GM21367 (cell line): ENCODE results near the gene IFFO2.
"Not testable (repeated sequence)": the region's sequence is repeated elsewhere in the genome, so short reads cannot be mapped to it uniquely, and the experiment has no call there.

ENCODE experiments used
- ATAC-seq: cut with Tn5 transposase; IDR thresholded peaks from one replicate; pipeline ENCODE4 v1.9.1; 2021; ENCODE audit not compliant: unreplicated experiment

Gene IFFO2

GRCh38 chr1:18900303-18900841, 56.1 kb downstream of the IFFO2 start:
- no peak for ATAC-seq

- ATAC-seq, result no peak
These were observed 57.0 kb downstream of the IFFO2 start for GRCh38 chr1:18899363-18900049.

- ATAC-seq, result no peak
These were observed 57.9 kb downstream of the IFFO2 start for GRCh38 chr1:18898567-18898966.

GRCh38 chr1:18895317-18895716, 61.2 kb downstream of the IFFO2 start:
- ATAC-seq, result no peak

GRCh38 chr1:18893120-18893519, 63.4 kb downstream of the IFFO2 start:
- no peak for ATAC-seq

- ATAC-seq, result not testable (repeated sequence)
These were observed 64.6 kb downstream of the IFFO2 start for GRCh38 chr1:18891858-18892257.

GRCh38 chr1:18891426-18891780, 65.1 kb downstream of the IFFO2 start:
- no peak for ATAC-seq

- ATAC-seq, result no peak
These were observed 65.6 kb downstream of the IFFO2 start for GRCh38 chr1:18890706-18891425.

GRCh38 chr1:18886003-18886335, 70.5 kb downstream of the IFFO2 start:
- no peak for ATAC-seq

- ATAC-seq, result no peak
These were observed 71.0 kb downstream of the IFFO2 start for GRCh38 chr1:18885311-18886002.

- no peak for ATAC-seq
These were observed 71.7 kb downstream of the IFFO2 start for GRCh38 chr1:18884727-18885126.

GRCh38 chr1:18884419-18884717, 72.1 kb downstream of the IFFO2 start:
- no peak for ATAC-seq

GRCh38 chr1:18883636-18884418, 72.6 kb downstream of the IFFO2 start:
- no peak for ATAC-seq

GRCh38 chr1:18883079-18883478, 73.4 kb downstream of the IFFO2 start:
- no peak for ATAC-seq

- no peak for ATAC-seq
These were observed 74.0 kb downstream of the IFFO2 start for GRCh38 chr1:18882486-18882885.

GRCh38 chr1:18881642-18882431, 74.6 kb downstream of the IFFO2 start:
- ATAC-seq, result no peak

- no peak for ATAC-seq
These were observed 75.3 kb downstream of the IFFO2 start for GRCh38 chr1:18881164-18881563.

GRCh38 chr1:18880585-18880984, 75.9 kb downstream of the IFFO2 start:
- no peak for ATAC-seq

GRCh38 chr1:18879791-18880309, 76.6 kb downstream of the IFFO2 start:
- no peak for ATAC-seq

GRCh38 chr1:18879215-18879790, 77.2 kb downstream of the IFFO2 start:
- no peak for ATAC-seq
